GM23248 (cell line): Measurements from ENCODE around the gene SPINT2.

Experiments
- EZH2 ChIP-seq: fragments of 200-600 bp; sonication (generic); IDR thresholded peaks from 2 replicates; pipeline ENCODE4 v1.6.1; 2018; ENCODE audit warnings: antibody characterized with exemption, mild to moderate bottlenecking; ENCODE audit not compliant: insufficient read depth, poor library complexity, severe bottlenecking
- EZH2phosphoT487 ChIP-seq: fragments of 200-600 bp; sonication (generic); IDR thresholded peaks from 2 replicates; pipeline ENCODE4 v1.6.1; 2018; ENCODE audit warnings: antibody characterized with exemption, moderate library complexity, mild to moderate bottlenecking, low read depth; ENCODE audit not compliant: insufficient read depth

- TF ChIP-seq EZH2phosphoT487 (no peak), EZH2 (no peak)
Observed at GRCh38 chr19:38239816-38240215, 24.6 kb upstream of the SPINT2 start.
